Measurements from ENCODE around the gene GABRD.

Gene GABRD

DNA sequence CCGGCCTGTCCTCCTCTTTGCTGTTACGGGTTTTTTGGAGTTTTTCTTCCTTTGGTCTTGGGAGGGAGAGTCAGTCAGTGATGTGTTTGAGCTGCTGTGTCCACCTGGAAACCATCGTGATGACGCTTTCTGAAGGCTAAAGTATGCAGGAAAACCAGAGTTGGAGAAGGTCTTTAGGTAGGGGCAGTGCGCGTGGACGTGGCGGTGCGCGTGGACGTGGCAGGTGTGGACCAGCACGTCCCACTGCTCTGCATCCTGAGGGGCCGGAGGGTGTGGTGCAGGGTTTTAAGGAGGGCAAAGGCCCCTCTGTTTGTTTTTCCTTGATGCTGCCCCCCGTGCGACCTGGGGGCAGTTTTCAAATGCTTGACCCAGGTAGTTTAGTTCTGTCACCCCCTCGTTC is 61.0 kb downstream of the GABRD start:
- no peak for DNase-seq

Data from NCI-H2081 treated with DMSO at 0.1 percent for 48 hours (cell line).